Neural crest cell (in vitro differentiated cells): ENCODE measurements around the gene UPB1. TPM values are rescaled to one million over a fixed set of nuclear protein-coding genes. Genes with fewer than 3 reads are reported as not detected.

Experiments used
- DNase-seq: peaks from one replicate; pipeline ENCODE4 v3.0.0; 2021; ENCODE audit warnings: low read depth, mixed read lengths, low spot score
- H3K27ac Mint-ChIP-seq: one replicate; pipeline ENCODE4 v1.8.0; 2021; ENCODE audit warnings: mild to moderate bottlenecking, mixed read lengths; ENCODE audit not compliant: unreplicated experiment
- H3K27me3 Mint-ChIP-seq: 2 replicates; pipeline ENCODE4 v1.8.0; 2021; ENCODE audit warnings: low read depth, mild to moderate bottlenecking, mixed read lengths
- H3K36me3 Mint-ChIP-seq: 2 replicates; pipeline ENCODE4 v1.8.0; 2021; ENCODE audit warnings: low read depth, mild to moderate bottlenecking, mixed read lengths
- H3K4me1 Mint-ChIP-seq: 2 replicates; pipeline ENCODE4 v1.8.0; 2021; ENCODE audit warnings: mixed read lengths
- H3K4me3 Mint-ChIP-seq: one replicate; pipeline ENCODE4 v1.8.0; 2021; ENCODE audit warnings: mild to moderate bottlenecking, mixed read lengths
- H3K9me3 Mint-ChIP-seq: 2 replicates; pipeline ENCODE4 v1.8.0; 2021; ENCODE audit warnings: mixed read lengths
- total RNA-seq: library from RNA; stranded (reverse); gene quantifications from 2 replicates; pipeline ENCODE4 v1.2.1, GENCODE V29; 2021
- TF ChIP-seq, protein P1 (sequence below): fragments of 200-600 bp; sonication (generic); conservative IDR thresholded peaks from 2 replicates; pipeline ENCODE4 v1.5.0; 2021; ENCODE audit warnings: antibody characterized with exemption, mild to moderate bottlenecking

UPB1 gene
- total RNA-seq, 1 donor from 2014 or later = not detected

DNA sequence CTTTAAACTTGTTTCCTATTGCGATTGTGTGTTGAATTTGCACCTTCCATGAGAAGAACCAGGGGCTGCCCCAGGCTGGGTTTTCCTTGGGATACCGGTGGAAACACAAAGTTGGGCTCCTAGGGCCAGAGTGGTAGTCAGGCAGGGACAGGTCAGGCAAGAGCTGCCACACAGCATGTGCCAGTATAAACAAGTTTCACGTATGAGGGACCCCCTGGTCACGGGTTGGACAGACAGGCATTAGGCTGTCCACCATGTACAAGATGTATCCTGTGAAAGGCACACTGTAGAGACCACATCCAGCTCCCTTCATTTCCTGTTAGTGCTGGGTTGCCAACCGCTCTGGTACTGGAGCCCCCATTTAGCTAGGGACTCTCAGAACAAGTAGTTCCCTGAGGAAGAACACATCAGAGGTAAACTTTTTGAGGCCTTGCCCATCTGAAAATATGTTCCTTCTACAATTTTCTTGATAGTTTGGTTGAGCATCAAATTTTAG lies 8.8 kb downstream of the UPB1 start:
- H3K36me3 Mint-ChIP-seq = no peaks in the 10 kb centered on the region
- H3K27ac Mint-ChIP-seq = no peak overlapping the region
- H3K4me3 Mint-ChIP-seq = no peak overlapping the region
- peaks cover 35% of the 10 kb centered on the region for H3K4me1 Mint-ChIP-seq
- no peak for DNase-seq
- H3K27me3 Mint-ChIP-seq = peaks cover 23% of the 10 kb centered on the region
- TF ChIP-seq, protein P1, sequence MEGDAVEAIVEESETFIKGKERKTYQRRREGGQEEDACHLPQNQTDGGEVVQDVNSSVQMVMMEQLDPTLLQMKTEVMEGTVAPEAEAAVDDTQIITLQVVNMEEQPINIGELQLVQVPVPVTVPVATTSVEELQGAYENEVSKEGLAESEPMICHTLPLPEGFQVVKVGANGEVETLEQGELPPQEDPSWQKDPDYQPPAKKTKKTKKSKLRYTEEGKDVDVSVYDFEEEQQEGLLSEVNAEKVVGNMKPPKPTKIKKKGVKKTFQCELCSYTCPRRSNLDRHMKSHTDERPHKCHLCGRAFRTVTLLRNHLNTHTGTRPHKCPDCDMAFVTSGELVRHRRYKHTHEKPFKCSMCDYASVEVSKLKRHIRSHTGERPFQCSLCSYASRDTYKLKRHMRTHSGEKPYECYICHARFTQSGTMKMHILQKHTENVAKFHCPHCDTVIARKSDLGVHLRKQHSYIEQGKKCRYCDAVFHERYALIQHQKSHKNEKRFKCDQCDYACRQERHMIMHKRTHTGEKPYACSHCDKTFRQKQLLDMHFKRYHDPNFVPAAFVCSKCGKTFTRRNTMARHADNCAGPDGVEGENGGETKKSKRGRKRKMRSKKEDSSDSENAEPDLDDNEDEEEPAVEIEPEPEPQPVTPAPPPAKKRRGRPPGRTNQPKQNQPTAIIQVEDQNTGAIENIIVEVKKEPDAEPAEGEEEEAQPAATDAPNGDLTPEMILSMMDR = no peak
- no peaks in the 10 kb centered on the region for H3K9me3 Mint-ChIP-seq

DNA sequence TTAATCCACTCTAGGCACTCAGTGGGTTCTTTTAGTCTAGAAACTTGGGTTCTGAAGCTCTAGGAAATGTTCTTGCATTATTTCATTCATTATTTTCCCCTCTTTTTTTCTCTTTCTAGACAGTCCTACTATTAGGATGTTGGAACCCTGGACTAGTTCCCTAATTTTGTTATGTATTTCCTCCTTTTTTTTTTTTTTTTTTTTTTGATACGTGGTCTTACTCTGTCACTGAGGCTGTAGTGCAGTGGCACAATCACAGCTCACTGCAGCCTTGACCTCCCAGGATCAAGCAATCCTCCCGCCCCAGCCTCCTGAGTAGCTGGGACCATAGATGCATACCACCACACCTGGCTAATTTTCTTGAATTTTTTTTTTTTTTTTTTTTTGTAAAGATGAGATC lies 9.4 kb downstream of the UPB1 start:
- DNase-seq = no peak
- Mint-ChIP-seq H3K4me1 (peaks cover 35% of the 10 kb centered on the region), H3K4me3 (no peak overlapping the region)

DNA sequence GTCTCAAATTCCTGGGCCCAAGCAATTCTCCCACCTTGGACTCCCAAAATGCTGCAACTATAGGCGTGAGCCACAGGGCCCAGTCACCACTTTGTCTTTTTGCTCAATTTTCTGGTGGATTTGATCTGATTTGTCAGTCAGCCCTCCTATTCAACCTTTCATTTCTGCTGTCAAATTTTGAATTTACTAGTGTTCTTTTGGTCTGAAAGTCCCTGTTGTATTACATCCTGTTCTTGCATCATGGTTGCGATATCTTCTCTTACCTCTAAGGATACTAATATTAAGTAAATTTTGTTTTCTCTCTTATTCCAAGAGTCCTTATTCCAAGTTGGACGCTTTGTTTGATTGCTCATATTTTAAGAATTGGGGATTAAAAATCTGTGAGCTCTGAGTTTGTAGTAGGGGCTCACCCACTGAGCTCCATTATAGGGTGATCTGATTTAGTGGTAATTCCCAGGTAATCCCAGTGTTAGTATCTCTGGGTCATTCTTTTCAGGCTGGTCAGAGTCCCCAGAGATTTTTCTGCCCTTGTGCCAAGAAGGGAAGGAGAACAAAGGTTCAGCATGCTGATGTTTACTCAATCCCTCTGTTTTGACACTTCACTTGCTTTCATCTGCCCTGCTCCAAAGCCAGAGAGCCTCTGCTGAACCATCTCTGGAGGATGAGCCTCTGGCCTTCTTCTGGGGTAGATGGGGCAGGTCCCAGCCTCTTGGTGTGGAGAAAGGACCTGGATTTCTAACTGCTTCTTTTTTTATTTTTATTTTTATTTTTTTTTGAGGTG lies 10.0 kb downstream of the UPB1 start:
- no peak overlapping the region for H3K27ac Mint-ChIP-seq
- TF ChIP-seq, protein P1 = no peak
- peaks cover 32% of the 10 kb centered on the region for H3K4me1 Mint-ChIP-seq
- peaks cover 18% of the 10 kb centered on the region for H3K27me3 Mint-ChIP-seq
- no peaks in the 10 kb centered on the region for H3K9me3 Mint-ChIP-seq
- no peak for DNase-seq
- H3K4me3 Mint-ChIP-seq = no peak overlapping the region
- H3K36me3 Mint-ChIP-seq = no peaks in the 10 kb centered on the region

More for the DNA sequence above, 9.4 kb downstream of the UPB1 start:
- Mint-ChIP-seq H3K27me3 (peaks cover 21% of the 10 kb centered on the region), H3K36me3 (no peaks in the 10 kb centered on the region), H3K9me3 (no peaks in the 10 kb centered on the region), H3K27ac (no peak overlapping the region)
- TF ChIP-seq, protein P1 = no peak

DNA sequence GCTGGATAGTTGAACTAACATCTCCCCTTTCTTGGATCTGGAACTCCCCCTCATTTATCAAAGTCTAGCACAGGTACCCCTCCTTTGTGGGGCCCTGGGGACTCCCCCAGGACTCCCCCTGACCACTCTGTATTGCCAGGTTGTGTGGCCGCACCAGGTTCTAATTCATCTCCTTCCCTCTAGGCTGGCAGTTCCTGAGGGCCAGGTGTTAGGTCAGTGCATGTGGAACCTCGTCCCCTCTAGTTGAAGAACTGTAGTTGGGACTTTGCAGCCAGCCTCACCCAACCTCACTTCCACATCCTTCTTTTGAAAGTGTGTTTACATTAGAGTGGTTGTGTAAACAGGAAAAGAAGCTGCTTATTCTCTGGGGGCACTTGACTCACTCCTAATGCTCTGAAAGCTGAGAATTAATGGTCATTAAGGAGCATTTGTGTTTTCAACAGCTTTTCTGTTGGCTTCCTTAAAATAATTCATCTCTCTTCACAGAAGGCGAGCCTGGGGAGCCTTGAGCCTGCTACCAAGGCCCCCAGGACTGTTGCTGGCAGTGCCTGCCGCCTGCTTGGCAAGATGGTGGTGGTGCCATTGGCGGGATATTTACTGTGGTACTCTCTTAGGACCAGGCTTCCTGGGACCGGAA lies 11.8 kb downstream of the UPB1 start:
- peaks cover 13% of the 10 kb centered on the region for H3K27me3 Mint-ChIP-seq
- H3K27ac Mint-ChIP-seq = no peak overlapping the region
- TF ChIP-seq, protein P1 = no peak
- no peaks in the 10 kb centered on the region for H3K36me3 Mint-ChIP-seq
- no peak for DNase-seq
- H3K4me1 Mint-ChIP-seq = peaks cover 30% of the 10 kb centered on the region
- H3K9me3 Mint-ChIP-seq = no peaks in the 10 kb centered on the region
- no peak overlapping the region for H3K4me3 Mint-ChIP-seq

DNA sequence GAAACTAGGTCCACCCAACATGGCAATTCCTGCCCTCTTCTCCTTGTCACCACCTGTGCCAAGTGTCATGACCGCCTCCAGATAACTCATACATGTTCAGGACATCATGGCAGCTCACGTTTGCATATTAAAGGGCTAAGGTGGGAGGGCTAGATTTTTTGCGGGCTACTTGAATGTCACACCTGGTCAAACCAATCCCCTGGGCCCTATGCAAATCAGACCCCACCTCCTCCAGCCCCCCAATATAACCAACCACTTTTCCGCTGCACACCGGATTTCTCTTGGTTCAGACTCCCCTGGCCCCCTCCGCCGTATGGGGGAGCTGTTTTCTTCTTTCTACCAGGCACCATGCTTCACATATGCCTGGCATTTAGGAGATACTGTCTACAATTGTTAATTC lies 12.6 kb downstream of the UPB1 start:
- H3K4me1 Mint-ChIP-seq = peaks cover 26% of the 10 kb centered on the region
- no peak for DNase-seq
- no peaks in the 10 kb centered on the region for H3K36me3 Mint-ChIP-seq
- TF ChIP-seq, protein P1 = no peak
- peaks cover 10% of the 10 kb centered on the region for H3K27me3 Mint-ChIP-seq
- no peak overlapping the region for H3K27ac Mint-ChIP-seq
- H3K4me3 Mint-ChIP-seq = no peak overlapping the region
- H3K9me3 Mint-ChIP-seq = no peaks in the 10 kb centered on the region
